Occipital lobe (tissue), 2 donors: ENCODE results near the gene ZMYM3. TPM values are rescaled to one million over a fixed set of nuclear protein-coding genes. Genes with fewer than 3 reads are reported as not detected.
A peak's percentile ranks its signal among the peaks of the same experiment; 100 is the strongest.

Source experiments
- DNase-seq: peaks from one replicate; lab custom pipeline; 2025; lab: John Stamatoyannopoulos, UW
- total RNA-seq: library from RNA; depleted of rRNA; stranded (reverse); fragments of >200 nt; gene quantifications from one replicate; pipeline ENCODE4 v1.2.3, GENCODE V29; 2014

The ZMYM3 gene
- total RNA-seq, 1 donor from 2014 or later = 24.2 TPM

- DNase-seq = no peak
Observed at GRCh38 chrX:71253253-71254091, 468 bp downstream of the ZMYM3 start.

- no peak for DNase-seq
Observed at GRCh38 chrX:71252221-71252620, 1.7 kb downstream of the ZMYM3 start.

- no peak for DNase-seq
Observed at GRCh38 chrX:71251466-71251973, 2.4 kb downstream of the ZMYM3 start.

GRCh38 chrX:71250841-71251240 is 3.1 kb downstream of the ZMYM3 start:
- DNase-seq = no peak

- no peak for DNase-seq
Observed at GRCh38 chrX:71245159-71245558, 8.8 kb downstream of the ZMYM3 start.

GRCh38 chrX:71244359-71245128 is 9.4 kb downstream of the ZMYM3 start:
- DNase-seq = no peak

- no peak for DNase-seq
Observed at GRCh38 chrX:71241301-71241700, 12.6 kb downstream of the ZMYM3 start.

- DNase-seq = no peak
Observed at GRCh38 chrX:71239781-71240180, 14.2 kb downstream of the ZMYM3 start.

- DNase-seq = no peak
Observed at GRCh38 chrX:71236836-71237235, 17.1 kb downstream of the ZMYM3 start.

GRCh38 chrX:71235482-71235881 is 18.5 kb downstream of the ZMYM3 start:
- no peak for DNase-seq

GRCh38 chrX:71228063-71228642 is 25.8 kb downstream of the ZMYM3 start:
- DNase-seq = no peak

- no peak for DNase-seq
Observed at GRCh38 chrX:71227370-71228062, 26.4 kb downstream of the ZMYM3 start.

GRCh38 chrX:71225676-71226075 is 28.3 kb downstream of the ZMYM3 start:
- DNase-seq = no peak

GRCh38 chrX:71225009-71225408 is 28.9 kb downstream of the ZMYM3 start:
- DNase-seq = no peak

- DNase-seq = no peak
Observed at GRCh38 chrX:71224098-71224708, 29.7 kb downstream of the ZMYM3 start.

- peak; percentile 55 for DNase-seq
Observed at GRCh38 chrX:71222929-71223328, 31.0 kb downstream of the ZMYM3 start, which contains the start of gene GJB1. Gene GJB1 (plus strand): TSS chrX:71223224. CDS start chrX:71223708, 484 bp downstream.

- no peak for DNase-seq
Observed at GRCh38 chrX:71221145-71221544, 32.8 kb downstream of the ZMYM3 start.

- DNase-seq = no peak
Observed at GRCh38 chrX:71217298-71217697, 36.6 kb downstream of the ZMYM3 start.

GRCh38 chrX:71216485-71216884 is 37.5 kb downstream of the ZMYM3 start:
- DNase-seq = no peak

GRCh38 chrX:71215338-71215912 is 38.5 kb downstream of the ZMYM3 start:
- no peak for DNase-seq
